WTC11 (cell line): ENCODE measurements around the gene TRIM59. TPM values are rescaled to one million over a fixed set of nuclear protein-coding genes. Genes with fewer than 3 reads are reported as not detected.
"Not testable (repeated sequence)": the region's sequence is repeated elsewhere in the genome, so short reads cannot be mapped to it uniquely, and the experiment has no call there.

Experiments used
- ATAC-seq: fragments of 200-7000 bp; cut with Tn5 transposase; 2 replicates; pipeline ENCODE4 v1.10.0; 2021; ENCODE audit warnings: mild to moderate bottlenecking, moderate library complexity
- CTCF ChIA-PET: fragments of 300-600 bp; sonication (Branson Sonifier 250); formaldehyde crosslinking; loops from one replicate; lab custom pipeline; 2021; ENCODE audit warnings: antibody characterized with exemption; lab: Charles Lee
- POLR2A ChIA-PET: fragments of 350-600 bp; sonication (Branson Sonifier 250); formaldehyde crosslinking; loops from one replicate; lab custom pipeline; 2021; ENCODE audit warnings: antibody characterized with exemption; lab: Charles Lee
- DNase-seq: peaks from one replicate; pipeline ENCODE4 v3.0.0; 2021; ENCODE audit warnings: low spot score
- H3K27ac Mint-ChIP-seq: 2 replicates; pipeline ENCODE4 v1.8.0; 2021; ENCODE audit warnings: mixed read lengths
- H3K27me3 Mint-ChIP-seq: 2 replicates; pipeline ENCODE4 v1.8.0; 2021; ENCODE audit warnings: low read depth, mild to moderate bottlenecking, moderate library complexity, mixed read lengths
- H3K36me3 Mint-ChIP-seq: 2 replicates; pipeline ENCODE4 v1.8.0; 2021; ENCODE audit warnings: mixed read lengths
- H3K4me1 Mint-ChIP-seq: 2 replicates; pipeline ENCODE4 v1.8.0; 2022; ENCODE audit warnings: mixed read lengths
- H3K4me3 Mint-ChIP-seq: 2 replicates; pipeline ENCODE4 v1.8.0; 2021; ENCODE audit warnings: mild to moderate bottlenecking, moderate library complexity, mixed read lengths
- H3K9me3 Mint-ChIP-seq: 2 replicates; pipeline ENCODE4 v1.8.0; 2021; ENCODE audit warnings: mixed read lengths
- CREM ChIP-seq: sonication (generic); formaldehyde crosslinking; IDR thresholded peaks from 2 replicates; pipeline ENCODE4 v1.8.1; 2022; ENCODE audit warnings: mild to moderate bottlenecking, missing genetic modification reagents, moderate library complexity
- E2F1 ChIP-seq: sonication (generic); formaldehyde crosslinking; IDR thresholded peaks from 2 replicates; pipeline ENCODE4 v1.8.0; 2022; ENCODE audit warnings: mild to moderate bottlenecking, missing genetic modification reagents
- ELF4 ChIP-seq: sonication (generic); formaldehyde crosslinking; IDR thresholded peaks from 2 replicates; pipeline ENCODE4 v1.8.1; 2022; ENCODE audit warnings: low read depth, mild to moderate bottlenecking, moderate library complexity, missing genetic modification reagents
- ETV6 ChIP-seq: sonication (generic); formaldehyde crosslinking; IDR thresholded peaks from 2 replicates; pipeline ENCODE4 v1.8.1; 2022; ENCODE audit warnings: mild to moderate bottlenecking, missing genetic modification reagents
- FOXP1 ChIP-seq: sonication (generic); formaldehyde crosslinking; IDR thresholded peaks from 2 replicates; pipeline ENCODE4 v1.8.0; 2022; ENCODE audit warnings: missing genetic modification reagents, mild to moderate bottlenecking, moderate library complexity, borderline replicate concordance
- FOXP4 ChIP-seq: sonication (generic); formaldehyde crosslinking; IDR thresholded peaks from 2 replicates; pipeline ENCODE4 v1.8.0; 2022; ENCODE audit warnings: mild to moderate bottlenecking, missing genetic modification reagents
- MYBL2 ChIP-seq: sonication (generic); formaldehyde crosslinking; IDR thresholded peaks from 2 replicates; pipeline ENCODE4 v1.8.1; 2023; ENCODE audit warnings: mild to moderate bottlenecking, moderate library complexity, missing genetic modification reagents
- NR3C1 ChIP-seq: sonication (generic); formaldehyde crosslinking; conservative IDR thresholded peaks from 2 replicates; pipeline ENCODE4 v1.8.1; 2023; ENCODE audit warnings: low read depth, mild to moderate bottlenecking, missing genetic modification reagents
- RELA ChIP-seq: sonication (generic); formaldehyde crosslinking; IDR thresholded peaks from 2 replicates; pipeline ENCODE4 v1.8.1; 2022; ENCODE audit warnings: missing genetic modification reagents, mild to moderate bottlenecking, borderline replicate concordance
- SMAD3 ChIP-seq: sonication (generic); formaldehyde crosslinking; IDR thresholded peaks from 2 replicates; pipeline ENCODE4 v1.8.0; 2022; ENCODE audit warnings: missing genetic modification reagents, mild to moderate bottlenecking, borderline replicate concordance
- SP1 ChIP-seq: sonication (generic); formaldehyde crosslinking; conservative IDR thresholded peaks from 2 replicates; pipeline ENCODE4 v1.8.1; 2022; ENCODE audit warnings: missing genetic modification reagents
- TCF7 ChIP-seq: sonication (generic); formaldehyde crosslinking; IDR thresholded peaks from 2 replicates; pipeline ENCODE4 v1.8.0; 2022; ENCODE audit warnings: mild to moderate bottlenecking, low read depth, missing genetic modification reagents, moderate library complexity
- ZNF671 ChIP-seq: fragments of 250-450 bp; sonication (Bioruptor Pico); IDR thresholded peaks from 2 replicates; pipeline ENCODE4 v1.8.0; 2021; ENCODE audit warnings: mild to moderate bottlenecking
- total RNA-seq: library from RNA; stranded (reverse); gene quantifications from 3 replicates; pipeline ENCODE4 v1.2.3, GENCODE V29; 2021
- TF ChIP-seq, protein P1 (sequence below): fragments of 250-450 bp; sonication (Bioruptor Pico); IDR thresholded peaks from 2 replicates; pipeline ENCODE4 v1.8.0; 2021; ENCODE audit warnings: mild to moderate bottlenecking
- TF ChIP-seq, protein P2 (sequence below): sonication (generic); formaldehyde crosslinking; IDR thresholded peaks from 2 replicates; pipeline ENCODE4 v1.8.1; 2023; ENCODE audit warnings: mild to moderate bottlenecking, moderate library complexity, missing genetic modification reagents
- TF ChIP-seq, protein P3 (sequence below): sonication (generic); formaldehyde crosslinking; IDR thresholded peaks from 2 replicates; pipeline ENCODE4 v1.8.1; 2023; ENCODE audit warnings: mild to moderate bottlenecking, missing genetic modification reagents, moderate library complexity

Gene TRIM59
- total RNA-seq, 1 experiment from 2014 or later, result 32.4 TPM

- TF ChIP-seq RELA, result no peak
Observed at GRCh38 chr3:160455846-160456245, 6.3 kb upstream of the TRIM59 start (continued).

- Mint-ChIP-seq H3K27ac (no peak overlapping the region), H3K4me1 (peaks cover 8% of the 10 kb centered on the region), H3K9me3 (peaks cover 6% of the 10 kb centered on the region), H3K36me3 (no peaks in the 10 kb centered on the region), H3K27me3 (peaks cover 18% of the 10 kb centered on the region), H3K4me3 (no peak overlapping the region)
- ATAC-seq (no peak), DNase-seq (no peak)
- CTCF ChIA-PET, result no interaction called here
- POLR2A ChIA-PET, result no interaction called here
- TF ChIP-seq NR3C1 (CRISPR knock-in tag) (no peak), ZNF671 (CRISPR knock-in tag) (no peak), TCF7 (CRISPR knock-in tag) (no peak), CREM (CRISPR knock-in tag) (no peak), ELF4 (CRISPR knock-in tag) (no peak), FOXP4 (CRISPR knock-in tag) (no peak), MYBL2 (CRISPR knock-in tag) (no peak)
- TF ChIP-seq, protein P1, sequence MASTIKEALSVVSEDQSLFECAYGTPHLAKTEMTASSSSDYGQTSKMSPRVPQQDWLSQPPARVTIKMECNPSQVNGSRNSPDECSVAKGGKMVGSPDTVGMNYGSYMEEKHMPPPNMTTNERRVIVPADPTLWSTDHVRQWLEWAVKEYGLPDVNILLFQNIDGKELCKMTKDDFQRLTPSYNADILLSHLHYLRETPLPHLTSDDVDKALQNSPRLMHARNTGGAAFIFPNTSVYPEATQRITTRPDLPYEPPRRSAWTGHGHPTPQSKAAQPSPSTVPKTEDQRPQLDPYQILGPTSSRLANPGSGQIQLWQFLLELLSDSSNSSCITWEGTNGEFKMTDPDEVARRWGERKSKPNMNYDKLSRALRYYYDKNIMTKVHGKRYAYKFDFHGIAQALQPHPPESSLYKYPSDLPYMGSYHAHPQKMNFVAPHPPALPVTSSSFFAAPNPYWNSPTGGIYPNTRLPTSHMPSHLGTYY (CRISPR knock-in tag), result no peak
- TF ChIP-seq, protein P2, sequence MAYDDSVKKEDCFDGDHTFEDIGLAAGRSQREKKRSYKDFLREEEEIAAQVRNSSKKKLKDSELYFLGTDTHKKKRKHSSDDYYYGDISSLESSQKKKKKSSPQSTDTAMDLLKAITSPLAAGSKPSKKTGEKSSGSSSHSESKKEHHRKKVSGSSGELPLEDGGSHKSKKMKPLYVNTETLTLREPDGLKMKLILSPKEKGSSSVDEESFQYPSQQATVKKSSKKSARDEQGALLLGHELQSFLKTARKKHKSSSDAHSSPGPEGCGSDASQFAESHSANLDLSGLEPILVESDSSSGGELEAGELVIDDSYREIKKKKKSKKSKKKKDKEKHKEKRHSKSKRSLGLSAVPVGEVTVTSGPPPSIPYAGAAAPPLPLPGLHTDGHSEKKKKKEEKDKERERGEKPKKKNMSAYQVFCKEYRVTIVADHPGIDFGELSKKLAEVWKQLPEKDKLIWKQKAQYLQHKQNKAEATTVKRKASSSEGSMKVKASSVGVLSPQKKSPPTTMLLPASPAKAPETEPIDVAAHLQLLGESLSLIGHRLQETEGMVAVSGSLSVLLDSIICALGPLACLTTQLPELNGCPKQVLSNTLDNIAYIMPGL (CRISPR knock-in tag), result no peak
Observed at GRCh38 chr3:160454995-160455394, 5.4 kb upstream of the TRIM59 start.

DNA sequence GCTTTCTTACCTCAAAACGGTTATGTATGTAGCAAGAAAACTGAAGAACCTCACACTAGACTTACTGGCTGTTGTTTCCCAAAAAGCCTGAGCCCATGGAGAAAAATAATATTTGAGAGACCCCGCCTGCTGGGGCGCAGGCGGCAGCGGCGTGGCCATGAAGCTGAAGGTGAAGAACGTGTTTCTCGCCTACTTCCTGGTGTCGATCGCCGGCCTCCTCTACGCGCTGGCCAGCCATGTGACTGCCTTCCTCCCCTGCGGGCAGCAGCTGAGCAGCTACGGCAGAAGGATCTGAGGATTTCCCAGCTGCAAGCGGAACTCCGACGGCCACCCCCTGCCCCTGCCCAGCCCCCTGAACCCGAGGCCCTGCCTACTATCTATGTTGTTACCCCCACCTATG is 2.7 kb upstream of the TRIM59 start:
- DNase-seq, H3K9me3 Mint-ChIP-seq, H3K27ac Mint-ChIP-seq, H3K27me3 Mint-ChIP-seq, POLR2A ChIA-PET, H3K4me3 Mint-ChIP-seq, ATAC-seq: not testable (repeated sequence)
- Mint-ChIP-seq H3K36me3 (peaks cover 11% of the 10 kb centered on the region), H3K4me1 (peaks cover 18% of the 10 kb centered on the region)
- CTCF ChIA-PET, result interaction anchor here (1.7 kb wide), 1 partner anchor 33 kb away, joined by 7 read pairs; no protein-coding TSS in a partner anchor

DNA sequence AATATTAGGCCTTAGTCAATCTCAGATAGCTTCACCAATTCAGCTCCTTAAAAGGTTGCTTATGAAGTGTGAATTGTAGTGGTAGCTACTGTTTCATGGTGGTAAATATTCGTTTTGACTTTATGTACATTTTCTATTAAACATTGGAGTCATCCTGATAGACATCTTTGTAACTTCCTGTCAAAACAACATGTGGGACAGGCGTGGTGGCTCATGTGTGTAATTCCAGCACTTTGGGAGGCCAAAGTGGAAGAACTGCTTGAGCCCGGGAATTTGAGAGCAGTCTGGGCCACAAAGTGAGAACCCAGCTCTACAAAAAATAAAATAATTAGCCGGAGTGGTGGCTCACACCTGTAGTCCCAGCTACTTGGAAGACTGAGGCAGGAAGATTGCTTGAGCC is 2.0 kb upstream of the TRIM59 start:
- Mint-ChIP-seq H3K36me3 (peaks cover 14% of the 10 kb centered on the region), H3K27me3 (peaks cover 2% of the 10 kb centered on the region; the same call in 1 of the 2 replicates), H3K27ac (no peak overlapping the region), H3K4me3 (no peak overlapping the region), H3K4me1 (peaks cover 23% of the 10 kb centered on the region), H3K9me3 (no peaks in the 10 kb centered on the region)
- ATAC-seq (no peak), DNase-seq (no peak)
- ChIA-PET POLR2A (interaction anchor here (0.6 to 1.4 kb wide), 2 partner anchors 50 to 612 kb away, joined by 3 read pairs; partner anchors contain the start of gene SCHIP1), CTCF (interaction anchor here (1.7 kb wide), 1 partner anchor 34 kb away, joined by 7 read pairs; no protein-coding TSS in a partner anchor)
- TF ChIP-seq, protein P3, sequence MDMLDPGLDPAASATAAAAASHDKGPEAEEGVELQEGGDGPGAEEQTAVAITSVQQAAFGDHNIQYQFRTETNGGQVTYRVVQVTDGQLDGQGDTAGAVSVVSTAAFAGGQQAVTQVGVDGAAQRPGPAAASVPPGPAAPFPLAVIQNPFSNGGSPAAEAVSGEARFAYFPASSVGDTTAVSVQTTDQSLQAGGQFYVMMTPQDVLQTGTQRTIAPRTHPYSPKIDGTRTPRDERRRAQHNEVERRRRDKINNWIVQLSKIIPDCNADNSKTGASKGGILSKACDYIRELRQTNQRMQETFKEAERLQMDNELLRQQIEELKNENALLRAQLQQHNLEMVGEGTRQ (CRISPR knock-in tag), result no peak
- TF ChIP-seq FOXP1 (CRISPR knock-in tag), result no peak
- no peak for TF ChIP-seq E2F1 (CRISPR knock-in tag)
- no peak for TF ChIP-seq ETV6 (CRISPR knock-in tag)
- TF ChIP-seq SMAD3 (CRISPR knock-in tag), result no peak
- TF ChIP-seq TCF7 (CRISPR knock-in tag), result no peak
- TF ChIP-seq, protein P2 (CRISPR knock-in tag), result no peak
- TF ChIP-seq SP1, result no peak
